Measurements from ENCODE around the gene IL4R.
A peak's percentile ranks its signal among the peaks of the same experiment; 100 is the strongest.

IL4R gene

DNA sequence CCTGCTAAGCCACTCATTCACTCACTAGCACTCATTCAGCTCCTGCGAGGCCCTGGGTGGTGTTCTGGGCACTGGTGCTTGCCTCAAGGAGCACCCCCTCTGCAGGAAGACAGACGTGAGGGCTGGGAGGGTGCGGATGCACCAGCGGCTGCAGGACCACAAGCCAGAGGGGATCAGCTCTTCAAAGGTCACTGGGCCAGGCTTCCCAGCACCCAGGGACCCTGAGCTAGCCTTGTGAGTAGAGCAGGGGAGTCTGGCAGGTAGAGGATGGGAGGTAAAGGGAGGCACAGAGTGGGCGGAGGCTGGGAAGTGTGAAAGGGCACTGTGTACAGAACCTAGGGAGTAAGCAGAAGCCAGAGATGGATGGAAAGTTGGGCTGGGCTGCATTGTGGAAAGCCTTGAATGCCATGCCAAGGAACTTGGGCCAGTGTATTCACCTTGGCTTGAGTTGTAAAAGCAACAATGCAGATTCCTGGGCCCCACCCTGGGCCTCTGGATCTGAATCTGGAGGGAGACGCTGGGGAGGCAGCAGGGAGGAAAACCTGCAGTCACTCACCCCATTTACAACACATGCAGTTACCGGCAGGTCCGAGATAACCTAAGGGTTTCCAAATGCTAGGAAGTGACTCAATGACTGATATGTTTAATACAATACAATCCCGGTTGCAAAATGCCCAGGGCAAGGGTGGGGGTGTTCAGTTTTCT is 1.7 kb downstream of the IL4R start:
- no peak for TF ChIP-seq ZNF274 (IDR thresholded peaks at IDR 0.05; ENCODE audit: low read depth, low read length)
- H3K4me3 ChIP-seq (ENCODE audit: low read length): peak overlapping the region; percentile 73; the same call in 1 of the 2 replicates

DNA sequence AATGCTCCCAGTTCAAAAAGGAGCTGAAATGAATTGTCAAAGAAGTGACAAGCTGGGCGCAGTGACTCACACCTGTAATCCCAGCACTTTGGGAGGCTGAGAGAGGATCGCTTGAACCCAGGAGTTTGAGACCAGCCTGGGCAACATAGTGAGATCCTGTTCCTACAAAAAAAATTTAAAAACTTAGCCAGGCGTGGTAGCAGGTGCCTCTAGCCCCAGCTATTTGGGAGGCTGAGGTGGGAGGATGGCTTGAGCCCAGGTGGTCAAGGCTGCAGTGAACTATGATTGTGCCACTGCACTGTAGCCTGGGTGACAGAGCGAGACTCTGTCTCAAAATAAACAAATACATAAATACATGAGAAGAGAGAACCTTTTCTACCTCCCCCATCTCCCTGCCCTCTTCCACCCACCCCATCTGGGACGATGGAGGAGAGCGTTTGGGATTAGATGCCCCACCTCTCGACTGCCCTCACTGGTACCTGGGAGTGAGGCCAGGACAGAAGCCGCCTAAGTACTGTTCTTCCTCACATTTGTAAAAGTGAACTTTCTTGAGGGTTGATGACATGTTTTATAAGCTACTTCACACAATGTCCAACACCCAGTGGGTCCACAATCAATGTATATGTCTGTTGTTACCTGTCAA is 2.4 kb downstream of the IL4R start:
- H3K4me3 ChIP-seq (ENCODE audit: low read length): no peak overlapping the region
- TF ChIP-seq ZNF274 (IDR thresholded peaks at IDR 0.05; ENCODE audit: low read depth, low read length): no peak

- no peak for TF ChIP-seq ZNF274 (IDR thresholded peaks at IDR 0.05; ENCODE audit: low read depth, low read length)
- H3K4me3 ChIP-seq (ENCODE audit: low read length): no peak overlapping the region; the same call in 1 of the 2 replicates
Observed at GRCh38 chr16:27317320-27317719, 3.5 kb downstream of the IL4R start.

GRCh38 chr16:27317738-27318391 is 4.1 kb downstream of the IL4R start:
- TF ChIP-seq ZNF274 (IDR thresholded peaks at IDR 0.05; ENCODE audit: low read depth, low read length): no peak
- H3K4me3 ChIP-seq (ENCODE audit: low read length): peak overlapping the region; percentile 17; the same call in 1 of the 2 replicates

- H3K4me3 ChIP-seq (ENCODE audit: low read length): peak overlapping the region; percentile 17; the same call in 1 of the 2 replicates
- TF ChIP-seq ZNF274 (IDR thresholded peaks at IDR 0.05; ENCODE audit: low read depth, low read length): no peak
Observed at GRCh38 chr16:27318392-27319256, 4.8 kb downstream of the IL4R start.

GRCh38 chr16:27319257-27319965 is 5.6 kb downstream of the IL4R start:
- no peak overlapping the region for H3K4me3 ChIP-seq (ENCODE audit: low read length)
- no peak for TF ChIP-seq ZNF274 (IDR thresholded peaks at IDR 0.05; ENCODE audit: low read depth, low read length)

DNA sequence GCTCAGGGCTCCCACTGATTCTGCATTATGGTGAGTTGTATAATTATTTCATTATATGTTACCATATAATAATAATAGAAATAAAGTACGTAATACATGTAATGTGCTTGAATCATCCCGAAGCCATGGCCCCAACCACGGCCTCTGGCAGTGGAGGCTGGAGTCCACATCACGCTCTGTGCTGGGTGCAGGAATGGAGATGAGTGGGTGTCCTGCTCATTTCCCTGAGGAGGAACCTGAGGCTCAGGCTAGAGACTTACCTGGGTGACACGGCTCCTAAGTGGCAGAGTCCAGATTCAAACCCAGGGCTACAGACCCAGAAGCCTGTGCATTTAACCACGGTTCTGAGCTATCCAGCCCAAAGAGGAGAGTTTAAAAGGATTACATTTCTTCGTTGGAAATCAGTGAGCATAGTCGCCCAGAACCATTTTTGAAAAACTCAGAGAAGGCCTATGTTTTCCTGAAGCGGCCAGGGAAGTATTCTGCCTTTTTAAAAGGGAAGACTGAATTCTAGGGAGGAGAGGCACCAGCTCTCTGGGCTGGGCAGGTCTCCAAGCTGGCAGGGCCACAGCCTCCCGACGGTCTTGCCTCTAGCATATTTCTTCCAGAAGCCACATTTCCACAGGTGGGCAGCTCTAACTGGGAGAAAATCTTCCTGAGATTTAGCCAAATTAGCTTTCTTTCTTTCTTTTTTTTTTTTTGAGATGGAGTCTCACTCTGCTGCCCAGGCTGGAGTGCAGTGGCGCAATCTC is 6.7 kb downstream of the IL4R start:
- TF ChIP-seq ZNF274 (IDR thresholded peaks at IDR 0.05; ENCODE audit: low read depth, low read length): no peak
- no peak overlapping the region for H3K4me3 ChIP-seq (ENCODE audit: low read length)

GRCh38 chr16:27321013-27321915 is 7.5 kb downstream of the IL4R start:
- H3K4me3 ChIP-seq (ENCODE audit: low read length): no peak overlapping the region
- no peak for TF ChIP-seq ZNF274 (IDR thresholded peaks at IDR 0.05; ENCODE audit: low read depth, low read length)

GRCh38 chr16:27322858-27323780 is 9.3 kb downstream of the IL4R start:
- no peak for TF ChIP-seq ZNF274 (IDR thresholded peaks at IDR 0.05; ENCODE audit: low read depth, low read length)
- H3K4me3 ChIP-seq (ENCODE audit: low read length): no peak overlapping the region

GRCh38 chr16:27323781-27324561 is 10.2 kb downstream of the IL4R start:
- no peak for TF ChIP-seq ZNF274 (IDR thresholded peaks at IDR 0.05; ENCODE audit: low read depth, low read length)
- no peak overlapping the region for H3K4me3 ChIP-seq (ENCODE audit: low read length)
